Measurements from ENCODE around the gene IPO13. TPM values are rescaled to one million over a fixed set of nuclear protein-coding genes. Genes with fewer than 3 reads are reported as not detected.

The IPO13 gene
- total RNA-seq, 1 donor from 2014 or later: 6.2 TPM

DNA sequence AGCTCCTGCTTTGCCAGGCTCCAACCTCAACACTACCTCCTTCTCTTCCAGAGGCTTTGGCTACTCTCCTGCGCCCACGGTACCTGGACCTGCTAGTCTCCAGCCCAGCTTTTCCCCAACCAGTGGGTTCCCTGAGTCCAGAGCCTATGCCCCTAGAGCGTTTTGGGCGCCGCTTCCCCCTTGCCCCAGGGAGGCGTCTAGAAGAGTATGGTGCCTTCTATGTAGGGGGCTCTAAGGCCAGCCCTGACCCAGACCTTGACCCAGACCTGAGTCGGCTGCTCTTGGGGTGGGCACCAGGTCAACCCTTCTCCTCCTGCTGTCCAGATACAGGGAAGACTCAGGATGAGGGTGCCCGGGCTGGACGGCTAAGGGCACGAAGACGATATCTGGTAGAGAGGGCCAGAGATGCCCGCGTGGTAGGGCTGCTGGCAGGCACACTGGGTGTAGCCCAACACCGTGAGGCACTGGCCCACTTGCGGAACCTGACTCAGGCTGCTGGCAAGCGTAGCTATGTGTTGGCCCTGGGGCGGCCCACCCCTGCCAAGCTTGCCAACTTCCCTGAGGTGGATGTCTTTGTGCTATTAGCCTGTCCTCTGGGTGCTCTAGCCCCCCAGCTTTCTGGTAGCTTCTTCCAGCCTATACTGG, 24.7 kb downstream of the IPO13 start:
- intact Hi-C loops (cut with DNase I): loop anchor here (5.0 kb wide), 1 partner anchor 264 kb away; the partner anchor contains the start of gene ST3GAL3
- no peak overlapping the region for H3K4me3 ChIP-seq
- DNase-seq (ENCODE audit: low spot score in 2 of 2): no peak
- TF ChIP-seq, protein P1, sequence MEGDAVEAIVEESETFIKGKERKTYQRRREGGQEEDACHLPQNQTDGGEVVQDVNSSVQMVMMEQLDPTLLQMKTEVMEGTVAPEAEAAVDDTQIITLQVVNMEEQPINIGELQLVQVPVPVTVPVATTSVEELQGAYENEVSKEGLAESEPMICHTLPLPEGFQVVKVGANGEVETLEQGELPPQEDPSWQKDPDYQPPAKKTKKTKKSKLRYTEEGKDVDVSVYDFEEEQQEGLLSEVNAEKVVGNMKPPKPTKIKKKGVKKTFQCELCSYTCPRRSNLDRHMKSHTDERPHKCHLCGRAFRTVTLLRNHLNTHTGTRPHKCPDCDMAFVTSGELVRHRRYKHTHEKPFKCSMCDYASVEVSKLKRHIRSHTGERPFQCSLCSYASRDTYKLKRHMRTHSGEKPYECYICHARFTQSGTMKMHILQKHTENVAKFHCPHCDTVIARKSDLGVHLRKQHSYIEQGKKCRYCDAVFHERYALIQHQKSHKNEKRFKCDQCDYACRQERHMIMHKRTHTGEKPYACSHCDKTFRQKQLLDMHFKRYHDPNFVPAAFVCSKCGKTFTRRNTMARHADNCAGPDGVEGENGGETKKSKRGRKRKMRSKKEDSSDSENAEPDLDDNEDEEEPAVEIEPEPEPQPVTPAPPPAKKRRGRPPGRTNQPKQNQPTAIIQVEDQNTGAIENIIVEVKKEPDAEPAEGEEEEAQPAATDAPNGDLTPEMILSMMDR (IDR thresholded peaks at IDR 0.05): no peak
- peaks cover 14 to 19% of the 10 kb centered on the region in 2 donors for H3K4me1 ChIP-seq
- no peak overlapping the region for H3K27ac ChIP-seq
- H3K27me3 ChIP-seq: no peaks in the 10 kb centered on the region
- H3K9me3 ChIP-seq: no peaks in the 10 kb centered on the region
- H3K36me3 ChIP-seq: peaks cover 5 to 8% of the 10 kb centered on the region in 2 donors

- no peak for DNase-seq (ENCODE audit: low spot score in 2 of 2)
- intact Hi-C loops (cut with DNase I): loop anchor here (1.0 to 5.0 kb wide), 4 partner anchors 17 to 267 kb away; partner anchors contain the start of genes CCDC24, IPO13, SLC6A9 and ST3GAL3
- Histone ChIP-seq H3K4me3 (peak overlapping the region; percentile 71 to 78), H3K36me3 (peaks cover 13 to 19% of the 10 kb centered on the region in 2 donors), H3K9me3 (no peaks in the 10 kb centered on the region), H3K27me3 (no peaks in the 10 kb centered on the region), H3K4me1 (peaks cover 17 to 35% of the 10 kb centered on the region in 2 donors), H3K27ac (peak overlapping the region; percentile 84 to 89)
- TF ChIP-seq, protein P1 (IDR thresholded peaks at IDR 0.05): no peak
Observed at GRCh38 chr1:43973981-43974442, 27.3 kb downstream of the IPO13 start.

- no peaks in the 10 kb centered on the region for H3K9me3 ChIP-seq
- TF ChIP-seq, protein P1 (IDR thresholded peaks at IDR 0.05): peak in 2 of 3 experiments; percentile 11 to 46
- intact Hi-C loops (cut with DNase I): loop anchor here (1.0 to 5.0 kb wide), 4 partner anchors 17 to 267 kb away; partner anchors contain the start of genes CCDC24, IPO13, SLC6A9 and ST3GAL3
- peak within 1 kb of the TSS; percentile 71 to 78 for H3K4me3 ChIP-seq
- H3K27ac ChIP-seq: peak within 1 kb of the TSS; percentile 84 to 89
- peaks cover 13 to 19% of the 10 kb centered on the region in 2 donors for H3K36me3 ChIP-seq
- DNase-seq (ENCODE audit: low spot score in 2 of 2): peak; percentile 87 to 97
- H3K27me3 ChIP-seq: no peaks in the 10 kb centered on the region
- peaks cover 17 to 35% of the 10 kb centered on the region in 2 donors for H3K4me1 ChIP-seq
Observed at GRCh38 chr1:43974443-43975248, 27.9 kb downstream of the IPO13 start, which contains the start of gene ATP6V0B. Gene ATP6V0B (plus strand): TSS chr1:43974960. CDS start chr1:43975041, 81 bp downstream.

- H3K9me3 ChIP-seq: no peaks in the 10 kb centered on the region
- H3K27ac ChIP-seq: peak overlapping the region; percentile 84 to 89
- TF ChIP-seq, protein P1 (IDR thresholded peaks at IDR 0.05): no peak
- intact Hi-C loops (cut with DNase I): loop anchor here (2.0 kb wide), 1 partner anchor 55 kb away; the partner anchor contains the start of gene SLC6A9
- peak in 1 of 2 donors; percentile 80 for DNase-seq (ENCODE audit: low spot score in 2 of 2)
- H3K36me3 ChIP-seq: peaks cover 13 to 19% of the 10 kb centered on the region in 2 donors
- H3K27me3 ChIP-seq: no peaks in the 10 kb centered on the region
- peaks cover 14 to 33% of the 10 kb centered on the region in 2 donors for H3K4me1 ChIP-seq
- H3K4me3 ChIP-seq: peak overlapping the region; percentile 71 to 78
Observed at GRCh38 chr1:43975249-43975961, 28.7 kb downstream of the IPO13 start.

DNA sequence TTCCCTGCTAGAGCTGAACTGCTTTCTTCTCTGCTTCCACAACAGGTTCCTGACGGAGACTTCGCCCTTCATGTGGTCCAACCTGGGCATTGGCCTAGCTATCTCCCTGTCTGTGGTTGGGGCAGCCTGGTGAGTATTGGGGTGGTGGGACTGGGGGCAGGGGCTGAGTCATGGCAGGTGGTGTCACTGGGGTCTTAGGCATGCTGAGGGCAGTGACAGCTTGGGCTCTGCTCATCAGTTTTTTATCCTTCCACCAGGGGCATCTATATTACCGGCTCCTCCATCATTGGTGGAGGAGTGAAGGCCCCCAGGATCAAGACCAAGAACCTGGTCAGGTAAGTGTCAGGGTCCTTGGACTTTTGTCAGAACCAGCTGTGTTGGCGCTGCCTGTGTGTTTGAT, 29.3 kb downstream of the IPO13 start:
- Histone ChIP-seq H3K27ac (no peak overlapping the region), H3K4me1 (peaks cover 11 to 27% of the 10 kb centered on the region in 2 donors), H3K27me3 (no peaks in the 10 kb centered on the region), H3K9me3 (no peaks in the 10 kb centered on the region), H3K36me3 (peaks cover 13 to 19% of the 10 kb centered on the region in 2 donors), H3K4me3 (peak overlapping the region; percentile 71 to 78)
- TF ChIP-seq, protein P1 (IDR thresholded peaks at IDR 0.05): no peak
- DNase-seq (ENCODE audit: low spot score in 2 of 2): no peak
- intact Hi-C loops (cut with DNase I): no loop called here

All from ascending aorta (tissue), 2 donors.